UCSD-AML1 (cell line): ENCODE data around the gene C16orf54.
A peak's percentile ranks its signal among the peaks of the same experiment; 100 is the strongest.
"Not testable (repeated sequence)": the region's sequence is repeated elsewhere in the genome, so short reads cannot be mapped to it uniquely, and the experiment has no call there.

Experiments
- DNase-seq: peaks from one replicate; lab custom pipeline; 2025; ENCODE audit not compliant: unreplicated experiment; lab: John Stamatoyannopoulos, UW

C16orf54 gene

GRCh38 chr16:29745853-29746345 is at the start of gene C16orf54:
C16orf54 (minus strand) TSS chr16:29745990; CDS start chr16:29744951, 1,039 bp downstream.
- peak; percentile 95 for DNase-seq

- DNase-seq = no peak
Measured at GRCh38 chr16:29794231-29794710, 48.5 kb upstream of the C16orf54 start.

- not testable (repeated sequence) for DNase-seq
Measured at GRCh38 chr16:29793153-29793552, 47.4 kb upstream of the C16orf54 start.

GRCh38 chr16:29791845-29792807 is 46.3 kb upstream of the C16orf54 start:
- DNase-seq = no peak

- DNase-seq = no peak
Measured at GRCh38 chr16:29790949-29791844, 45.4 kb upstream of the C16orf54 start.

GRCh38 chr16:29790183-29790948 is 44.6 kb upstream of the C16orf54 start, which contains the start of gene KIF22:
KIF22 (plus strand) TSS chr16:29790751; CDS start chr16:29790760, 9 bp downstream.
- peak; percentile 100 for DNase-seq

- no peak for DNase-seq
Measured at GRCh38 chr16:29789775-29790182, 44.0 kb upstream of the C16orf54 start.

GRCh38 chr16:29787155-29787554 is 41.4 kb upstream of the C16orf54 start:
- DNase-seq = not testable (repeated sequence)

- peak; percentile 61 for DNase-seq
Measured at GRCh38 chr16:29784901-29785500, 39.2 kb upstream of the C16orf54 start.

- no peak for DNase-seq
Measured at GRCh38 chr16:29784157-29784556, 38.4 kb upstream of the C16orf54 start.

GRCh38 chr16:29783094-29783953 is 37.5 kb upstream of the C16orf54 start:
- DNase-seq = not testable (repeated sequence)

- DNase-seq = no peak
Measured at GRCh38 chr16:29779474-29779873, 33.7 kb upstream of the C16orf54 start.

- no peak for DNase-seq
Measured at GRCh38 chr16:29777576-29778350, 32.0 kb upstream of the C16orf54 start, which contains the start of gene ZG16. ZG16 (plus strand) TSS chr16:29778256; CDS start chr16:29779267, 1,011 bp downstream.

GRCh38 chr16:29775742-29776408 is 30.1 kb upstream of the C16orf54 start:
- no peak for DNase-seq

GRCh38 chr16:29774730-29775129 is 28.9 kb upstream of the C16orf54 start:
- no peak for DNase-seq

- not testable (repeated sequence) for DNase-seq
Measured at GRCh38 chr16:29772330-29772729, 26.5 kb upstream of the C16orf54 start.

GRCh38 chr16:29770250-29770929 is 24.6 kb upstream of the C16orf54 start:
- DNase-seq = no peak
